Spleen (tissue), 11 donors: ENCODE measurements around the gene POLR1H. TPM values are rescaled to one million over a fixed set of nuclear protein-coding genes. Genes with fewer than 3 reads are reported as not detected.

Experiments
- DNase-seq: peaks from one replicate; pipeline ENCODE4 v3.0.0-alpha.2; 2020
- H3K27ac ChIP-seq, 8 donors: fragments of 200-600 bp; sonication (generic) in 7 of 8; 1 replicate in 4 of 8; 2 replicates in 4 of 8; pipeline versions ENCODE4 v1.5.0 to v1.8.0; 2016 to 2021; ENCODE audit warnings: inconsistent platforms in 4 of 8, mild to moderate bottlenecking in 4 of 8, moderate library complexity in 1 of 8
- H3K27me3 ChIP-seq, 7 donors: fragments of 200-600 bp; sonication (generic) in 6 of 7; replicated peaks in 1 of 7; 1 replicate in 4 of 7; 2 replicates in 3 of 7; pipeline versions ENCODE4 v1.5.0 to v1.8.0; 2016 to 2021; ENCODE audit warnings: inconsistent platforms in 3 of 7, mild to moderate bottlenecking in 1 of 7
- H3K36me3 ChIP-seq, 6 donors: fragments of 200-600 bp; sonication (generic) in 5 of 6; 1 replicate in 4 of 6; 2 replicates in 2 of 6; pipeline versions ENCODE4 v1.5.0 to v1.8.0; 2016 to 2021; ENCODE audit warnings: inconsistent platforms in 2 of 6
- H3K4me1 ChIP-seq, 6 donors: fragments of 200-600 bp; sonication (generic) in 5 of 6; 1 replicate in 3 of 6; 2 replicates in 3 of 6; pipeline versions ENCODE4 v1.5.0 to v1.8.0; 2016 to 2021; ENCODE audit warnings: inconsistent platforms in 3 of 6
- H3K4me3 ChIP-seq, 8 donors: fragments of 200-600 bp; sonication (generic) in 7 of 8; 1 replicate in 4 of 8; 2 replicates in 4 of 8; pipeline versions ENCODE4 v1.5.0 to v1.8.0; 2016 to 2021; ENCODE audit warnings: inconsistent platforms in 4 of 8, mild to moderate bottlenecking in 4 of 8, moderate library complexity in 2 of 8
- H3K9me3 ChIP-seq, 8 donors: fragments of 200-600 bp; sonication (generic) in 7 of 8; 1 replicate in 4 of 8; 2 replicates in 4 of 8; pipeline versions ENCODE4 v1.5.0 to v1.8.0; 2016 to 2021; ENCODE audit warnings: inconsistent platforms in 4 of 8
- CTCF ChIP-seq, 11 experiments: fragments of 200-600 bp in 7 of 11; fragments of 450-650 bp in 4 of 11; sonication (generic) in 4 of 11; IDR thresholded peaks in 8 of 11; conservative IDR thresholded peaks in 3 of 11; 1 replicate in 7 of 11; 2 replicates in 4 of 11; pipeline versions ENCODE4 v1.4.0 to v1.8.0; 2016 to 2021; ENCODE audit warnings: antibody characterized with exemption in 11 of 11, inconsistent platforms in 4 of 11, mild to moderate bottlenecking in 1 of 11
- POLR2A ChIP-seq, 3 donors: fragments of 450-650 bp; IDR thresholded peaks; one replicate each; pipeline ENCODE4 v1.5.1; 2017; ENCODE audit warnings: antibody characterized with exemption in 3 of 3, mild to moderate bottlenecking in 1 of 3
- POLR2AphosphoS5 ChIP-seq, 3 donors: sonication (generic); formaldehyde crosslinking; IDR thresholded peaks; one replicate each; pipeline ENCODE4 v1.5.1; 2017; ENCODE audit warnings: antibody characterized with exemption in 3 of 3
- WGBS, 5 donors: extraction: QIAGEN DNeasy Blood & Tissue Kit in 3 of 5; methylation state at CpG; one replicate each; pipeline versions ENCODE4 v1.1.5 to v1.1.7; 2013 to 2018; 5-methylcytosine and 5-hydroxymethylcytosine counted together
- intact Hi-C: fragments of 100-400 bp; cut with DNase I; formaldehyde crosslinking; loops from one replicate; pipeline ENCODE4 v1.15.0; 2023; ENCODE audit warnings: low total_unique reads
- polyA plus RNA-seq, 3 donors: library from polyadenylated mRNA; stranded (reverse); fragments of 200-250 nt; gene quantifications; one replicate each; pipeline ENCODE4 v1.2.1, GENCODE V29; 2013
- total RNA-seq, 7 donors: library from RNA; depleted of rRNA in 3 of 7; stranded (reverse); fragments of >200 nt in 3 of 7; fragmentation: NEBNext Ultra II Directional in 4 of 7; extraction: Animal tissue kit (Norgen Biotek cat#: 25700) in 4 of 7; gene quantifications; one replicate each; pipeline versions ENCODE4 v1.1.0 to v1.2.1, GENCODE V29; 2016 to 2021
- donor health status: healthy with polysubstance abuse.
- donor health status: DM: no; HTN: no; CAD: no; lungs with moderate emphysema.
- donor health status: DM: no; HTN: no; CAD: no.
- donor health status: Bipolar disorder and iron deficiency.
- donor health status: healthy.
- donor health status: DM: no; HTN: no; CAD: no.
- donor health status: DM: yes; HTN: yes; CAD: no.

The POLR1H gene
- total and polyA plus RNA-seq, 10 donors, result 21.0 to 78.6 (median 27.2) TPM

- Histone ChIP-seq H3K27ac (peak overlapping the region; percentile 86 to 95 (median 92)), H3K27me3 (peaks cover 0 to 9% (median 3%) of the 10 kb centered on the region in 7 donors), H3K4me1 (peaks cover 25 to 80% (median 49%) of the 10 kb centered on the region in 6 donors), H3K9me3 (no peaks in the 10 kb centered on the region), H3K36me3 (peaks cover 8 to 52% (median 31%) of the 10 kb centered on the region in 6 donors), H3K4me3 (peak overlapping the region; percentile 24 to 78 (median 64))
- no peak for DNase-seq
- intact Hi-C loops, result no loop called here
- WGBS, 5 donors, result 6 to 12% (median 8%) methylated on average over 4 of the region's 4 CpGs
- no peak for TF ChIP-seq CTCF (IDR thresholded peaks at IDR 0.05 in 8 of 11, conservative IDR thresholded peaks at IDR 0.05 in 3 of 11)
- TF ChIP-seq POLR2AphosphoS5 (IDR thresholded peaks at IDR 0.05), result no peak
- no peak for TF ChIP-seq POLR2A (IDR thresholded peaks at IDR 0.05)
These were observed 5.0 kb downstream of the POLR1H start for GRCh38 chr6:30066082-30066481.

GRCh38 chr6:30066577-30067459, 5.8 kb downstream of the POLR1H start, which contains the start of gene PPP1R11:
PPP1R11 (plus strand) TSS chr6:30067198; CDS start chr6:30067411, 213 bp downstream.
- peak; percentile 95 to 97 (median 96) for TF ChIP-seq POLR2AphosphoS5 (IDR thresholded peaks at IDR 0.05)
- TF ChIP-seq POLR2A (IDR thresholded peaks at IDR 0.05), result peak in 2 of 3 donors; percentile 82 to 93
- TF ChIP-seq CTCF (IDR thresholded peaks at IDR 0.05 in 8 of 11, conservative IDR thresholded peaks at IDR 0.05 in 3 of 11), result peak in 4 of 11 experiments; percentile 6 to 27 (median 18)
- WGBS, 5 donors, result 0% methylated on average over 45 to 46 of the region's 46 CpGs
- intact Hi-C loops, result no loop called here
- peaks cover 0 to 16% (median 9%) of the 10 kb centered on the region in 7 donors for H3K27me3 ChIP-seq
- peak within 1 kb of the TSS; percentile 88 to 95 (median 92) for H3K27ac ChIP-seq
- peaks cover 8 to 56% (median 31%) of the 10 kb centered on the region in 6 donors for H3K36me3 ChIP-seq
- no peaks in the 10 kb centered on the region for H3K9me3 ChIP-seq
- H3K4me3 ChIP-seq, result peak within 1 kb of the TSS; percentile 54 to 78 (median 65)
- DNase-seq, result peak; percentile 99
- H3K4me1 ChIP-seq, result peaks cover 29 to 83% (median 49%) of the 10 kb centered on the region in 6 donors

GRCh38 chr6:30067460-30068139, 6.5 kb downstream of the POLR1H start:
- peak; percentile 94 for DNase-seq
- TF ChIP-seq POLR2A (IDR thresholded peaks at IDR 0.05) (no peak), CTCF (IDR thresholded peaks at IDR 0.05 in 8 of 11, conservative IDR thresholded peaks at IDR 0.05 in 3 of 11) (no peak), POLR2AphosphoS5 (IDR thresholded peaks at IDR 0.05) (no peak)
- H3K27me3 ChIP-seq, result peaks cover 0 to 24% (median 16%) of the 10 kb centered on the region in 7 donors
- H3K4me1 ChIP-seq, result peaks cover 23 to 78% (median 41%) of the 10 kb centered on the region in 6 donors
- H3K9me3 ChIP-seq, result no peaks in the 10 kb centered on the region
- H3K36me3 ChIP-seq, result peaks cover 8 to 56% (median 31%) of the 10 kb centered on the region in 6 donors
- H3K27ac ChIP-seq, result peak overlapping the region; percentile 88 to 95 (median 92)
- peak overlapping the region; percentile 54 to 78 (median 65) for H3K4me3 ChIP-seq
- 12 to 15% (median 13%) methylated on average over 8 of the region's 8 CpGs for WGBS, 5 donors
- intact Hi-C loops, result no loop called here
